ENCODE data around the gene RELB.

The RELB gene

DNA sequence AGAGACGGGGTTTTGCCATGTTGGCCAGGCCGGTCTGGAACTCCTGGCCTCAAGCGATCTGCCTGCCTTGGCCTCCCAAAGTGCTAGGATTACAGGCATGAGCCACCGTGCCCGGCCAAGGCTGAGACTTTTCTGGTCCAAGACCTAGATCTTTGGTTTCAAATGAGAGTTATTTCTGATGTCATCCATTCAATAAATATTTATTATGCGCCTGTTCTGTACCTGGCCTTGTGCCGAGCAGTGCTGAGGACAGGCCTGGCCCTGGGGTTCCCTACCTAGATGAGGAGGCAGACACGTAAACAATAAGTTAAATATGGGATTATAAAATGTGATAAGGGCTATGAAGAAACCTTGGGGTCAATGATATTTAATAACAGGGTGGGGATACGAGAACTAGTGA is 4.5 kb downstream of the RELB start:
- no peak for TF ChIP-seq ZFP3 (CRISPR knock-in tag; IDR thresholded peaks at IDR 0.05)
- TF ChIP-seq ZC3H10 (CRISPR knock-in tag; IDR thresholded peaks at IDR 0.05) = no peak
- no peak for TF ChIP-seq ZNF565 (CRISPR knock-in tag; conservative IDR thresholded peaks at IDR 0.05; ENCODE audit: low read depth)
- no peak for TF ChIP-seq ZNF70 (CRISPR knock-in tag; IDR thresholded peaks at IDR 0.05)
- no peak for TF ChIP-seq CSRNP3 (CRISPR knock-in tag; IDR thresholded peaks at IDR 0.05)
- no peak for TF ChIP-seq RARB (CRISPR knock-in tag; IDR thresholded peaks at IDR 0.05)
- no peak for TF ChIP-seq BACH2 (CRISPR knock-in tag; IDR thresholded peaks at IDR 0.05; ENCODE audit: borderline replicate concordance)
- no peak for TF ChIP-seq TCF4 (CRISPR knock-in tag; IDR thresholded peaks at IDR 0.05; ENCODE audit: borderline replicate concordance)
- no peak for TF ChIP-seq GLIS3 (CRISPR knock-in tag; IDR thresholded peaks at IDR 0.05)
- TF ChIP-seq TOX (CRISPR knock-in tag; IDR thresholded peaks at IDR 0.05; ENCODE audit: borderline replicate concordance) = no peak
- TF ChIP-seq CREB5 (CRISPR knock-in tag; IDR thresholded peaks at IDR 0.05; ENCODE audit: low read depth) = no peak
- no peak for TF ChIP-seq POU6F1 (CRISPR knock-in tag; IDR thresholded peaks at IDR 0.05; ENCODE audit: borderline replicate concordance, low read depth)
- no peak for TF ChIP-seq OSR1 (CRISPR knock-in tag; IDR thresholded peaks at IDR 0.05)
- no peak for TF ChIP-seq PATZ1 (CRISPR knock-in tag; IDR thresholded peaks at IDR 0.05; ENCODE audit: borderline replicate concordance)
- ATAC-seq = no peak

DNA sequence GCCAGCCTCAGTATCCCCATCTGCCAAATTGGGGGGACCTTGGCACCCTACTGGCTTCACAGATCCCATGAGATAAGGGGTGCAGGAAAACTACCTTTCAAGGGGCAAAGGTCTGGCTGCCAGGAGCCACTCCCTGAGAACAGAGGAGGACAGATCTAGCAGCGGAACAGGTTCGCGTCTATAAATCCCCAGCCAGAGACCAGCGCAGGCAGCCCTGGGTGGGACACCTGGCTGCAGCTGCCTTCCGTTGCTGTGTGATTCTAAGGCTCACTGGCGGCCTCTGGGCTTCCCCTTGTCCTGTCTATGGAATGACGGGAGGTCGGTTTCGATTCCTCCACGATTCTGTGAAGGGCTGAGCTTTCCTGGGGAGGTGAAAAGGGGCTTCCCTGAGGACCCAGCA is 7.3 kb downstream of the RELB start:
- no peak for TF ChIP-seq TCF4 (CRISPR knock-in tag; IDR thresholded peaks at IDR 0.05; ENCODE audit: borderline replicate concordance)
- no peak for TF ChIP-seq CSDC2 (CRISPR knock-in tag; IDR thresholded peaks at IDR 0.05)
- TF ChIP-seq ZFP30 (CRISPR knock-in tag; IDR thresholded peaks at IDR 0.05) = no peak
- TF ChIP-seq RARB (CRISPR knock-in tag; IDR thresholded peaks at IDR 0.05) = no peak
- TF ChIP-seq ARNTL (CRISPR knock-in tag; IDR thresholded peaks at IDR 0.05; ENCODE audit: borderline replicate concordance, low read depth) = no peak
- no peak for TF ChIP-seq CREB5 (CRISPR knock-in tag; IDR thresholded peaks at IDR 0.05; ENCODE audit: low read depth)
- no peak for TF ChIP-seq BACH2 (CRISPR knock-in tag; IDR thresholded peaks at IDR 0.05; ENCODE audit: borderline replicate concordance)
- TF ChIP-seq, protein P1, sequence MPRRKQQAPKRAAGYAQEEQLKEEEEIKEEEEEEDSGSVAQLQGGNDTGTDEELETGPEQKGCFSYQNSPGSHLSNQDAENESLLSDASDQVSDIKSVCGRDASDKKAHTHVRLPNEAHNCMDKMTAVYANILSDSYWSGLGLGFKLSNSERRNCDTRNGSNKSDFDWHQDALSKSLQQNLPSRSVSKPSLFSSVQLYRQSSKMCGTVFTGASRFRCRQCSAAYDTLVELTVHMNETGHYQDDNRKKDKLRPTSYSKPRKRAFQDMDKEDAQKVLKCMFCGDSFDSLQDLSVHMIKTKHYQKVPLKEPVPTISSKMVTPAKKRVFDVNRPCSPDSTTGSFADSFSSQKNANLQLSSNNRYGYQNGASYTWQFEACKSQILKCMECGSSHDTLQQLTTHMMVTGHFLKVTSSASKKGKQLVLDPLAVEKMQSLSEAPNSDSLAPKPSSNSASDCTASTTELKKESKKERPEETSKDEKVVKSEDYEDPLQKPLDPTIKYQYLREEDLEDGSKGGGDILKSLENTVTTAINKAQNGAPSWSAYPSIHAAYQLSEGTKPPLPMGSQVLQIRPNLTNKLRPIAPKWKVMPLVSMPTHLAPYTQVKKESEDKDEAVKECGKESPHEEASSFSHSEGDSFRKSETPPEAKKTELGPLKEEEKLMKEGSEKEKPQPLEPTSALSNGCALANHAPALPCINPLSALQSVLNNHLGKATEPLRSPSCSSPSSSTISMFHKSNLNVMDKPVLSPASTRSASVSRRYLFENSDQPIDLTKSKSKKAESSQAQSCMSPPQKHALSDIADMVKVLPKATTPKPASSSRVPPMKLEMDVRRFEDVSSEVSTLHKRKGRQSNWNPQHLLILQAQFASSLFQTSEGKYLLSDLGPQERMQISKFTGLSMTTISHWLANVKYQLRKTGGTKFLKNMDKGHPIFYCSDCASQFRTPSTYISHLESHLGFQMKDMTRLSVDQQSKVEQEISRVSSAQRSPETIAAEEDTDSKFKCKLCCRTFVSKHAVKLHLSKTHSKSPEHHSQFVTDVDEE (CRISPR knock-in tag; IDR thresholded peaks at IDR 0.05) = no peak
- TF ChIP-seq ZC3H10 (CRISPR knock-in tag; IDR thresholded peaks at IDR 0.05) = no peak
- no peak for TF ChIP-seq ZFP3 (CRISPR knock-in tag; IDR thresholded peaks at IDR 0.05)
- no peak for TF ChIP-seq OSR1 (CRISPR knock-in tag; IDR thresholded peaks at IDR 0.05)
- TF ChIP-seq CSRNP3 (CRISPR knock-in tag; IDR thresholded peaks at IDR 0.05) = no peak
- ATAC-seq = no peak; the same call in 2 of the 3 replicates

Data from SK-N-SH treated with all-trans-retinoic acid at 6 μM for 48 hours (cell line).